ENCODE data around the gene OR4B1. TPM values are rescaled to one million over a fixed set of nuclear protein-coding genes. Genes with fewer than 3 reads are reported as not detected.
A peak's percentile ranks its signal among the peaks of the same experiment; 100 is the strongest.

The OR4B1 gene
- total RNA-seq = not detected

GRCh38 chr11:48216510-48216909, at the start of gene OR4B1:
Gene OR4B1 (plus strand): TSS chr11:48216810. CDS start chr11:48216810, 0 bp downstream.
- H3K9me3 ChIP-seq = no peaks in the 10 kb centered on the region
- no peak within 1 kb of the TSS for H3K27ac ChIP-seq
- H3K36me3 ChIP-seq = no peaks in the 10 kb centered on the region
- no peak for DNase-seq
- TF ChIP-seq CTCF (IDR thresholded peaks at IDR 0.05) = no peak
- TF ChIP-seq POLR2A (IDR thresholded peaks at IDR 0.05) = no peak
- no peaks in the 10 kb centered on the region for H3K27me3 ChIP-seq
- intact Hi-C loops (cut with DNase I; ENCODE audit: low total_unique reads) = no loop called here
- H3K4me1 ChIP-seq = no peaks in the 10 kb centered on the region
- no peak within 1 kb of the TSS for H3K4me3 ChIP-seq

GRCh38 chr11:48167380-48167779, 49.2 kb upstream of the OR4B1 start:
- H3K36me3 ChIP-seq = no peaks in the 10 kb centered on the region
- no peaks in the 10 kb centered on the region for H3K9me3 ChIP-seq
- H3K27ac ChIP-seq = no peak overlapping the region
- H3K4me3 ChIP-seq = no peak overlapping the region
- H3K27me3 ChIP-seq = no peaks in the 10 kb centered on the region
- TF ChIP-seq POLR2A (IDR thresholded peaks at IDR 0.05) (no peak), CTCF (IDR thresholded peaks at IDR 0.05) (no peak)
- no peak for DNase-seq
- H3K4me1 ChIP-seq = peaks cover 0 to 8% of the 10 kb centered on the region in 2 donors
- intact Hi-C loops (cut with DNase I; ENCODE audit: low total_unique reads) = no loop called here

GRCh38 chr11:48168815-48169214, 47.8 kb upstream of the OR4B1 start:
- Histone ChIP-seq H3K27me3 (no peaks in the 10 kb centered on the region), H3K9me3 (no peaks in the 10 kb centered on the region), H3K4me3 (no peak overlapping the region), H3K4me1 (peaks cover 0 to 8% of the 10 kb centered on the region in 2 donors), H3K27ac (no peak overlapping the region), H3K36me3 (no peaks in the 10 kb centered on the region)
- DNase-seq = no peak
- TF ChIP-seq POLR2A (IDR thresholded peaks at IDR 0.05) (no peak), CTCF (IDR thresholded peaks at IDR 0.05) (no peak)
- intact Hi-C loops (cut with DNase I; ENCODE audit: low total_unique reads) = no loop called here

- H3K27ac ChIP-seq = peak overlapping the region in 1 of 2 donors; percentile 16
- no peaks in the 10 kb centered on the region for H3K9me3 ChIP-seq
- intact Hi-C loops (cut with DNase I; ENCODE audit: low total_unique reads) = no loop called here
- H3K27me3 ChIP-seq = no peaks in the 10 kb centered on the region
- TF ChIP-seq POLR2A (IDR thresholded peaks at IDR 0.05) (no peak), CTCF (IDR thresholded peaks at IDR 0.05) (no peak)
- DNase-seq = no peak
- no peaks in the 10 kb centered on the region for H3K36me3 ChIP-seq
- peaks cover 0 to 8% of the 10 kb centered on the region in 2 donors for H3K4me1 ChIP-seq
- H3K4me3 ChIP-seq = no peak overlapping the region
Measured at GRCh38 chr11:48169259-48169658, 47.4 kb upstream of the OR4B1 start.

- intact Hi-C loops (cut with DNase I; ENCODE audit: low total_unique reads) = no loop called here
- H3K27me3 ChIP-seq = no peaks in the 10 kb centered on the region
- peak overlapping the region in 1 of 2 donors; percentile 16 for H3K27ac ChIP-seq
- no peak for DNase-seq
- peaks cover 0 to 8% of the 10 kb centered on the region in 2 donors for H3K4me1 ChIP-seq
- TF ChIP-seq CTCF (IDR thresholded peaks at IDR 0.05) (no peak), POLR2A (IDR thresholded peaks at IDR 0.05) (no peak)
- H3K36me3 ChIP-seq = no peaks in the 10 kb centered on the region
- H3K9me3 ChIP-seq = no peaks in the 10 kb centered on the region
- no peak overlapping the region for H3K4me3 ChIP-seq
Measured at GRCh38 chr11:48169717-48170116, 46.9 kb upstream of the OR4B1 start.
